HL-60 (cell line): ENCODE data around the gene TEX48.

ENCODE experiments used
- CTCF ChIP-seq: IDR thresholded peaks from one replicate; pipeline ENCODE4 v1.5.1; 2011; ENCODE audit warnings: low read length, control low read depth, inconsistent platforms; ENCODE audit not compliant: insufficient read depth
- POLR2AphosphoS5 ChIP-seq: IDR thresholded peaks from 2 replicates; pipeline ENCODE4 v1.6.1; 2012; ENCODE audit warnings: low read depth
- SPI1 ChIP-seq: IDR thresholded peaks from 2 replicates; pipeline ENCODE4 v1.6.1; 2012; ENCODE audit warnings: low read depth, mild to moderate bottlenecking, borderline replicate concordance

DNA sequence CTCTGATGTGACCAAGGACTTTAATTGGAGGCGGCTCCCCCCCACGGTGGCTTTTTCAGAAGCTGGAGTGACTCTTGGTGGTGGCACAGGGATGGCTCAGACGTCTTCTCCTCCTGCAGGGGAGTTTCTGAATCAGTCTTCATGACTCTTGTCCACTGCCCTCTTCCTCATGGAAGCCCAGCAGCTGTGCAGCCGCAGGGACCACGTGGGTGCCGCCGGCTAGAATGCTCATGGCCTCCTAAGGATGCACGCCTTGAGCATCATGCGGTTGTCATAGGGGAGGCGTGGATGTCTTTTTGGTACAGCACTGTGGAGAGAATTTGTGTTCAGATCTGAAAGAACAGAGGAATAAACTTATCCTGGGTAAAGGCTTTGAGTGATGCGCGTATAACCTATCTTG, 25.7 kb downstream of the TEX48 start:
- TF ChIP-seq CTCF: no peak
- TF ChIP-seq SPI1: no peak
- no peak for TF ChIP-seq POLR2AphosphoS5
